ENCODE data around the gene SH3BP2.

- TF ChIP-seq CTCF (conservative IDR thresholded peaks at IDR 0.05; ENCODE audit: low read depth, low read length) (no peak), EZH2 (IDR thresholded peaks at IDR 0.05; ENCODE audit: low read length, unreplicated experiment) (no peak)
Measured at GRCh38 chr4:2852481-2852921, 59.6 kb downstream of the SH3BP2 start.

Data from PC-3 (cell line).